Testis (tissue), 3 donors: ENCODE measurements around the gene FBXO5. TPM values are rescaled to one million over a fixed set of nuclear protein-coding genes. Genes with fewer than 3 reads are reported as not detected.

Source experiments
- DNase-seq: peaks from one replicate; pipeline ENCODE4 v3.0.0-alpha.2; 2019
- H3K27ac ChIP-seq, 2 donors: fragments of 200-600 bp; sonication (generic); one replicate each; pipeline ENCODE4 v1.5.1; 2019
- H3K27me3 ChIP-seq: fragments of 200-600 bp; sonication (generic); one replicate; pipeline ENCODE4 v1.5.1; 2019
- H3K36me3 ChIP-seq: fragments of 200-600 bp; sonication (generic); one replicate; pipeline ENCODE4 v1.5.1; 2017; ENCODE audit warnings: low read depth; ENCODE audit errors: missing control alignments
- H3K4me1 ChIP-seq: fragments of 200-600 bp; sonication (generic); one replicate; pipeline ENCODE4 v1.5.1; 2019
- H3K4me3 ChIP-seq, 2 donors: fragments of 200-600 bp; sonication (generic); one replicate each; pipeline ENCODE4 v1.5.1; 2017 to 2019
- H3K9me3 ChIP-seq: fragments of 200-600 bp; sonication (generic); one replicate; pipeline ENCODE4 v1.5.1; 2017
- CTCF ChIP-seq, 3 experiments: fragments of 450-650 bp in 2 of 3; fragments of 200-600 bp in 1 of 3; sonication (generic) in 1 of 3; IDR thresholded peaks; one replicate each; pipeline ENCODE4 v1.5.1; 2016 to 2019; ENCODE audit warnings: antibody characterized with exemption in 3 of 3, mild to moderate bottlenecking in 2 of 3, moderate library complexity in 1 of 3
- POLR2A ChIP-seq: fragments of 450-650 bp; IDR thresholded peaks from one replicate; pipeline ENCODE4 v1.6.1; 2017; ENCODE audit warnings: antibody characterized with exemption, mild to moderate bottlenecking, moderate library complexity
- WGBS, 2 donors: methylation state at CpG; one replicate each; pipeline ENCODE4 v1.1.5; 2018; 5-methylcytosine and 5-hydroxymethylcytosine counted together
- intact Hi-C: fragments of 100-400 bp; cut with DNase I; formaldehyde crosslinking; loops from one replicate; pipeline ENCODE4 v1.15.1; 2023; ENCODE audit warnings: low total_unique reads
- polyA plus RNA-seq: library from polyadenylated mRNA; stranded (reverse); fragments of 350-450 nt; fragmentation: Illumina TruSeq; extraction: RNeasy Lipid Tissue Mini Kit (QIAGEN cat#74804); gene quantifications from one replicate; pipeline ENCODE4 v1.2.3, GENCODE V29; 2014; ENCODE audit warnings: low read depth, low replicate concordance; ENCODE audit not compliant: insufficient read depth
- total RNA-seq, 2 donors: library from RNA; depleted of rRNA; stranded (reverse); fragments of >200 nt; gene quantifications; one replicate each; pipeline ENCODE4 v1.2.3, GENCODE V29; 2016

FBXO5 gene
- total and polyA plus RNA-seq, 3 donors from 2014 or later = 6.0 to 8.3 (median 6.8) TPM

- TF ChIP-seq CTCF (IDR thresholded peaks at IDR 0.05) (no peak), POLR2A (no peak)
- no peaks in the 10 kb centered on the region for H3K27me3 ChIP-seq
These were observed 34.0 kb upstream of the FBXO5 start for GRCh38 chr6:153016846-153017245.

GRCh38 chr6:153015094-153015640 is 32.3 kb upstream of the FBXO5 start:
- Histone ChIP-seq H3K27ac (no peak overlapping the region), H3K4me1 (no peaks in the 10 kb centered on the region), H3K9me3 (no peaks in the 10 kb centered on the region), H3K4me3 (no peak overlapping the region), H3K36me3 (no peaks in the 10 kb centered on the region), H3K27me3 (no peaks in the 10 kb centered on the region)
- TF ChIP-seq CTCF (IDR thresholded peaks at IDR 0.05) (no peak), POLR2A (no peak)
- intact Hi-C loops = no loop called here
- no peak for DNase-seq
- 71 to 77% methylated on average over 4 of the region's 4 CpGs for WGBS, 2 donors

More at GRCh38 chr6:153016846-153017245, 34.0 kb upstream of the FBXO5 start:
- intact Hi-C loops = no loop called here
- WGBS, 2 donors = 80 to 88% methylated on average over 3 of the region's 3 CpGs
- no peak overlapping the region for H3K27ac ChIP-seq
- DNase-seq = no peak
- no peaks in the 10 kb centered on the region for H3K9me3 ChIP-seq
- no peak overlapping the region for H3K4me3 ChIP-seq
- no peaks in the 10 kb centered on the region for H3K4me1 ChIP-seq
- H3K36me3 ChIP-seq = no peaks in the 10 kb centered on the region

GRCh38 chr6:153013438-153013837 is 30.6 kb upstream of the FBXO5 start:
- Histone ChIP-seq H3K4me1 (no peaks in the 10 kb centered on the region), H3K36me3 (no peaks in the 10 kb centered on the region), H3K4me3 (no peak overlapping the region), H3K9me3 (no peaks in the 10 kb centered on the region), H3K27ac (no peak overlapping the region), H3K27me3 (no peaks in the 10 kb centered on the region)
- DNase-seq = no peak
- TF ChIP-seq CTCF (IDR thresholded peaks at IDR 0.05) = no peak
- TF ChIP-seq POLR2A = no peak
- whole genome bisulfite sequencing, 2 donors = 79 to 83% methylated on average over 2 of the region's 2 CpGs
- intact Hi-C loops = no loop called here

GRCh38 chr6:153012856-153013255 is 30.0 kb upstream of the FBXO5 start:
- no peak for TF ChIP-seq CTCF (IDR thresholded peaks at IDR 0.05)
- no peak for TF ChIP-seq POLR2A
- Histone ChIP-seq H3K4me1 (no peaks in the 10 kb centered on the region), H3K36me3 (no peaks in the 10 kb centered on the region), H3K9me3 (no peaks in the 10 kb centered on the region), H3K27ac (no peak overlapping the region), H3K27me3 (no peaks in the 10 kb centered on the region), H3K4me3 (no peak overlapping the region)
- intact Hi-C loops = no loop called here
- 92 to 93% methylated on average over 6 of the region's 6 CpGs for WGBS, 2 donors
- DNase-seq = no peak

- peak overlapping the region in 1 of 2 donors; percentile 88 for H3K27ac ChIP-seq
- DNase-seq = no peak
- peaks cover 3% of the 10 kb centered on the region for H3K4me1 ChIP-seq
- TF ChIP-seq POLR2A (no peak), CTCF (IDR thresholded peaks at IDR 0.05) (peak in 1 of 3 experiments; percentile 9)
- peak overlapping the region; percentile 79 to 91 for H3K4me3 ChIP-seq
- WGBS, 2 donors = 0 to 1% methylated on average over 6 of the region's 6 CpGs
- H3K36me3 ChIP-seq = no peaks in the 10 kb centered on the region
- H3K27me3 ChIP-seq = no peaks in the 10 kb centered on the region
- no peaks in the 10 kb centered on the region for H3K9me3 ChIP-seq
- intact Hi-C loops = no loop called here
These were observed 20.5 kb upstream of the FBXO5 start for GRCh38 chr6:153003366-153003690.
